H1 (cell line): ENCODE measurements around the gene OPCML. TPM values are rescaled to one million over a fixed set of nuclear protein-coding genes. Genes with fewer than 3 reads are reported as not detected.

ENCODE experiments used
- CTCF ChIA-PET: fragments of 300-600 bp; sonication (Branson Sonifier 250); formaldehyde crosslinking; loops from one replicate; lab custom pipeline; 2021; ENCODE audit not compliant: partially characterized antibody; lab: Charles Lee
- POLR2A ChIA-PET: fragments of 300-600 bp; sonication (Branson Sonifier 250); formaldehyde crosslinking; loops from one replicate; lab custom pipeline; 2021; ENCODE audit warnings: inconsistent platforms; ENCODE audit not compliant: partially characterized antibody; lab: Charles Lee
- DNase-seq, 2 experiments: peaks; one replicate each; pipeline versions ENCODE4 v3.0.0 to v3.0.0-alpha.2; 2010 to 2022; ENCODE audit warnings: low spot score in 2 of 2, low read depth in 1 of 2, mixed read lengths in 1 of 2
- FAIRE-seq: peaks from 2 replicates; lab custom pipeline; 2011; peaks lifted over from hg19 to GRCh38; lab: Jason Lieb, UNC
- H2AFZ ChIP-seq: 2 replicates; pipeline ENCODE4 v1.8.1; 2012; ENCODE audit warnings: low read length, inconsistent platforms
- H2AK5ac ChIP-seq: 2 replicates; pipeline ENCODE4 v1.6.1; 2013; ENCODE audit warnings: low read depth, low read length
- H2BK120ac ChIP-seq: replicated peaks from 2 replicates; pipeline ENCODE3; 2013; ENCODE audit warnings: low read depth, low read length, inconsistent platforms
- H2BK12ac ChIP-seq: 2 replicates; pipeline ENCODE4 v1.6.1; 2013; ENCODE audit warnings: low read depth, low read length
- H2BK15ac ChIP-seq: 2 replicates; pipeline ENCODE4 v1.6.1; 2013; ENCODE audit warnings: low read length
- H2BK20ac ChIP-seq: 2 replicates; pipeline ENCODE4 v1.6.1; 2013; ENCODE audit warnings: low read length
- H2BK5ac ChIP-seq: 2 replicates; pipeline ENCODE4 v1.6.1; 2013; ENCODE audit warnings: low read depth, low read length
- H3K14ac ChIP-seq: 2 replicates; pipeline ENCODE4 v1.6.1; 2013; ENCODE audit warnings: inconsistent platforms; ENCODE audit not compliant: insufficient read length
- H3K18ac ChIP-seq: 2 replicates; pipeline ENCODE4 v1.6.1; 2013; ENCODE audit warnings: low read length; ENCODE audit errors: extremely low read depth
- H3K23ac ChIP-seq: 2 replicates; pipeline ENCODE4 v1.6.1; 2013; ENCODE audit warnings: inconsistent platforms; ENCODE audit not compliant: insufficient read length
- H3K23me2 ChIP-seq: 2 replicates; pipeline ENCODE4 v1.6.1; 2013; ENCODE audit warnings: low read depth, low read length
- H3K27ac ChIP-seq: 2 replicates; pipeline ENCODE4 v1.6.1; 2011; ENCODE audit warnings: low read depth, low read length, inconsistent platforms
- H3K27me3 ChIP-seq, 4 experiments: replicated peaks in 1 of 4; 1 replicate in 1 of 4; 2 replicates in 3 of 4; pipeline versions ENCODE4 v1.6.1 to v1.8.1; 2011 to 2013; ENCODE audit warnings: low read length in 3 of 4, mild to moderate bottlenecking in 3 of 4, inconsistent platforms in 2 of 4, mixed read lengths in 2 of 4, moderate library complexity in 1 of 4; ENCODE audit not compliant: control insufficient read depth in 3 of 4, insufficient read depth in 3 of 4; ENCODE audit errors: extremely low read depth in 1 of 4
- H3K36me3 ChIP-seq, 4 experiments: 2 replicates each; pipeline versions ENCODE4 v1.6.1 to v1.8.1; 2011 to 2013; ENCODE audit warnings: mild to moderate bottlenecking in 4 of 4, low read length in 3 of 4, moderate library complexity in 2 of 4, control low read depth in 1 of 4, inconsistent platforms in 1 of 4; ENCODE audit not compliant: insufficient read depth in 4 of 4, control insufficient read depth in 2 of 4
- H3K4ac ChIP-seq: replicated peaks from 2 replicates; pipeline ENCODE3; 2013; ENCODE audit warnings: low read length, low read depth, mixed read lengths, inconsistent platforms; ENCODE audit not compliant: insufficient read length
- H3K4me1 ChIP-seq, 4 experiments: replicated peaks in 1 of 4; 1 replicate in 1 of 4; 2 replicates in 3 of 4; pipeline versions ENCODE4 v1.6.1 to v1.8.1; 2011 to 2013; ENCODE audit warnings: low read length in 3 of 4, inconsistent platforms in 2 of 4, mixed read lengths in 1 of 4; ENCODE audit not compliant: insufficient read depth in 4 of 4, control insufficient read depth in 3 of 4
- H3K4me2 ChIP-seq, 2 experiments: 2 replicates each; pipeline versions ENCODE4 v1.6.1 to v1.8.1; 2011 to 2013; ENCODE audit warnings: low read depth in 2 of 2, low read length in 2 of 2, control low read depth in 1 of 2, inconsistent platforms in 1 of 2, mild to moderate bottlenecking in 1 of 2; ENCODE audit not compliant: insufficient read depth in 1 of 2
- H3K4me3 ChIP-seq, 4 experiments: fragments of 200-600, 300-600 bp in 1 of 4; sonication (generic), shearing (Covaris generic), sonication (Bioruptor Twin) in 1 of 4; 2 replicates each; pipeline versions ENCODE4 v1.5.1 to v1.8.1; 2011 to 2016; ENCODE audit warnings: low read length in 4 of 4, low read depth in 3 of 4, control low read depth in 2 of 4, inconsistent platforms in 2 of 4, mild to moderate bottlenecking in 2 of 4, mixed read lengths in 1 of 4, moderate library complexity in 1 of 4; ENCODE audit not compliant: insufficient read depth in 2 of 4; ENCODE audit errors: extremely low read depth in 1 of 4
- H3K56ac ChIP-seq: replicated peaks from 2 replicates; pipeline ENCODE3; 2013; ENCODE audit warnings: low read depth, mild to moderate bottlenecking, mixed read lengths, low read length, inconsistent platforms; ENCODE audit not compliant: insufficient read length
- H3K79me1 ChIP-seq: 2 replicates; pipeline ENCODE4 v1.6.1; 2013; ENCODE audit warnings: low read depth, low read length, control low read depth
- H3K79me2 ChIP-seq, 2 experiments: 2 replicates each; pipeline versions ENCODE4 v1.6.1 to v1.8.1; 2012 to 2013; ENCODE audit warnings: low read length in 2 of 2, mild to moderate bottlenecking in 2 of 2, inconsistent platforms in 1 of 2; ENCODE audit not compliant: insufficient read depth in 2 of 2, control insufficient read depth in 1 of 2
- H3K9ac ChIP-seq, 4 experiments: replicated peaks in 1 of 4; 1 replicate in 1 of 4; 2 replicates in 3 of 4; pipeline versions ENCODE4 v1.6.1 to v1.8.1; 2011 to 2013; ENCODE audit warnings: low read depth in 3 of 4, low read length in 3 of 4, control low read depth in 2 of 4, mild to moderate bottlenecking in 2 of 4, moderate library complexity in 2 of 4, inconsistent platforms in 1 of 4; ENCODE audit errors: extremely low read depth in 1 of 4
- H3K9me3 ChIP-seq, 2 experiments: 2 replicates each; pipeline versions ENCODE4 v1.6.1 to v1.8.1; 2012 to 2013; ENCODE audit warnings: mild to moderate bottlenecking in 2 of 2, moderate library complexity in 2 of 2, control low read depth in 1 of 2, inconsistent platforms in 1 of 2, low read depth in 1 of 2, low read length in 1 of 2, mixed read lengths in 1 of 2; ENCODE audit not compliant: insufficient read depth in 2 of 2
- H4K20me1 ChIP-seq, 2 experiments: replicated peaks in 1 of 2; 2 replicates each; pipeline versions ENCODE3 to v1.8.1; 2011 to 2013; ENCODE audit warnings: inconsistent platforms in 2 of 2, low read length in 2 of 2, mild to moderate bottlenecking in 1 of 2; ENCODE audit not compliant: insufficient read depth in 2 of 2, control insufficient read depth in 1 of 2
- H4K5ac ChIP-seq: 2 replicates; pipeline ENCODE4 v1.6.1; 2013; ENCODE audit warnings: low read length, low read depth, mixed read lengths, inconsistent platforms; ENCODE audit not compliant: insufficient read length
- H4K8ac ChIP-seq: 2 replicates; pipeline ENCODE4 v1.8.0; 2013; ENCODE audit warnings: mild to moderate bottlenecking, moderate library complexity, low read length, inconsistent platforms; ENCODE audit not compliant: insufficient read depth; ENCODE audit errors: extremely low read depth
- H4K91ac ChIP-seq: replicated peaks from 2 replicates; pipeline ENCODE3; 2013; ENCODE audit warnings: low read length, mixed read lengths, inconsistent platforms; ENCODE audit not compliant: insufficient read length
- EGR1 ChIP-seq: IDR thresholded peaks from 2 replicates; pipeline ENCODE4 v1.6.1; 2011; ENCODE audit warnings: low read depth, low read length, borderline replicate concordance
- EP300 ChIP-seq, 2 experiments: IDR thresholded peaks; 1 replicate in 1 of 2; 2 replicates in 1 of 2; pipeline ENCODE4 v1.6.1; 2011 to 2012; ENCODE audit warnings: low read depth in 2 of 2, low read length in 2 of 2, mild to moderate bottlenecking in 2 of 2, borderline replicate concordance in 1 of 2, inconsistent platforms in 1 of 2, moderate library complexity in 1 of 2
- JUN ChIP-seq: IDR thresholded peaks from 2 replicates; pipeline ENCODE4 v1.6.1; 2011; ENCODE audit warnings: low read depth, mild to moderate bottlenecking, improper control_type of control experiment, low read length
- JUND ChIP-seq: IDR thresholded peaks from 2 replicates; pipeline ENCODE4 v1.6.1; 2011; ENCODE audit warnings: mild to moderate bottlenecking, improper control_type of control experiment, low read length
- POLR2AphosphoS5 ChIP-seq: IDR thresholded peaks from 2 replicates; pipeline ENCODE4 v1.6.1; 2011; ENCODE audit warnings: low read depth, low read length
- RFX5 ChIP-seq: IDR thresholded peaks from 2 replicates; pipeline ENCODE4 v1.6.1; 2011; ENCODE audit warnings: low read depth, low read length, improper control_type of control experiment, borderline replicate concordance
- SAP30 ChIP-seq: fragments of 300-600 bp; sonication (generic); IDR thresholded peaks from 2 replicates; pipeline ENCODE4 v1.7.1; 2012; ENCODE audit warnings: low read length, moderate library complexity, mild to moderate bottlenecking, inconsistent platforms; ENCODE audit not compliant: insufficient read depth, insufficient replicate concordance
- TEAD4 ChIP-seq: IDR thresholded peaks from 2 replicates; pipeline ENCODE4 v1.6.1; 2012; ENCODE audit warnings: low read depth, low read length, inconsistent platforms, mixed read lengths
- WGBS, 2 experiments: shearing (Covaris generic) in 1 of 2; methylation state at CpG; one replicate each; pipeline versions ENCODE4 v1.1.6 to v1.1.7; 2013 to 2015; ENCODE audit warnings: low lambda C conversion rate in 2 of 2, mixed read lengths in 2 of 2, inconsistent platforms in 1 of 2, low coverage in 1 of 2, missing lambda C conversion rate in 1 of 2; ENCODE audit not compliant: insufficient replicate concordance in 2 of 2, insufficient coverage in 1 of 2, insufficient read length in 1 of 2; ENCODE audit errors: extremely low coverage in 1 of 2, missing lambda C conversion rate in 1 of 2; 5-methylcytosine and 5-hydroxymethylcytosine counted together
- polyA plus RNA-seq, 7 experiments: library from polyadenylated mRNA; depleted of rRNA in 3 of 7; stranded (reverse) in 5 of 7; unstranded in 2 of 7; fragments of >200 nt in 5 of 7; fragments of 200-250 nt in 2 of 7; gene quantifications; 1 replicate in 5 of 7; 2 replicates in 1 of 7; 4 replicates in 1 of 7; pipeline versions ENCODE4 v1.2.1 to v1.2.3, GENCODE V29; 2011 to 2013; ENCODE audit warnings: missing spikeins in 2 of 7, mixed read lengths in 2 of 7
- total RNA-seq: library from RNA; stranded (reverse); fragmentation: NEBNext Ultra II Directional; extraction: Animal tissue kit (Norgen Biotek cat#: 25700); gene quantifications from 2 replicates; pipeline ENCODE4 v1.2.1, GENCODE V29; 2021
- TF ChIP-seq, protein P1 (sequence below): IDR thresholded peaks from 2 replicates; pipeline ENCODE4 v1.6.1; 2011; ENCODE audit warnings: low read length, improper control_type of control experiment
- TF ChIP-seq, protein P2 (sequence below): IDR thresholded peaks from 2 replicates; pipeline ENCODE4 v1.6.1; 2012; ENCODE audit warnings: low read length, inconsistent platforms

Gene OPCML
- total and polyA plus RNA-seq, 2 of the 8 experiments (the other 6 are each of a cell fraction or from before 2014, with no cell fraction given) = 2.3 to 3.1 TPM

DNA sequence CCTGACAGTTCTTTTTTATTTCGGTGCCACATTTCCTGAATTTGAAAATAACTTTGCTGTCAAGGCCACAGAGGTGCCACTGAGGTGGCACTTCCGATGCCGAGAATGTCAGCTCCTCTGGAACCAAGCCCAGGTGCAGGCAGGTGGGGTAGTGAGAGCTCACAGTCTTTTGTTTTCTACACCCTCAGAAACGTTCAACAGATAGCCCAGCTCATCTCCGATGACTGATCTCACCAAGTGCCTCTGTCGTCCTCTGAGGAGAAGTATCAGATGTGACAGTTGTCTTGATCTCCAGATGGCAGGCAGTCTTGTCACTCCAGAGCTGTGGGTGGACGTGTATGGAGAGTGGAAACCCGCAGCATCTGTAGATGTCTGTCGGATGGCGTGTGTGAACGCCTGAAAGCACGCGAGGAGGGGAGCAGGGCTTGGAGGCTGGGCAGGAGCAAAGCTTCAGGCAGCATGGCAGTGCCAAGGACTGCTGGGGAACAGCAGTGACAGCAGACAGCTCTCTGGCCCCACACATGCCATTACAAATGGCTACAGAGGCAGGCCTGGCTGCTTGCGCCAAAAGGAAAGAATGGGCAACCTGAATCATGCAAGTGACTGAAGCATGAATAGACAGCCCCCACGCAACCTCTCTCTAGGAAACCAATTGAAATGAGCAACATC is 877.0 kb downstream of the OPCML start:
- FAIRE-seq (no peak), DNase-seq (no peak)
- no peaks in the 10 kb centered on the region for H3K23me2 ChIP-seq
- no peak overlapping the region for H3K27ac ChIP-seq
- no peak overlapping the region for H3K23ac ChIP-seq
- WGBS, 2 experiments = 95% methylated on average over 15 of the region's 15 CpGs; no CpG with 5 or more reads in 1 of the 2 experiments
- H3K79me1 ChIP-seq = no peaks in the 10 kb centered on the region
- H3K56ac ChIP-seq = no peak overlapping the region
- no peak overlapping the region for H2BK20ac ChIP-seq
- H3K27me3 ChIP-seq = no peaks in the 10 kb centered on the region
- no peak overlapping the region for H2AFZ ChIP-seq
- H4K20me1 ChIP-seq = no peaks in the 10 kb centered on the region
- no peak overlapping the region for H3K4me3 ChIP-seq
- no peak overlapping the region for H2BK120ac ChIP-seq
- no peaks in the 10 kb centered on the region for H3K79me2 ChIP-seq
- no peak overlapping the region for H3K9ac ChIP-seq
- H3K4me2 ChIP-seq = no peak overlapping the region
- no peaks in the 10 kb centered on the region for H3K36me3 ChIP-seq
- H3K18ac ChIP-seq = no peak overlapping the region
- no peak overlapping the region for H2AK5ac ChIP-seq
- ChIA-PET POLR2A (no interaction called here), CTCF (interaction anchor here (1.0 kb wide), 1 partner anchor 409 kb away, joined by 3 read pairs; no protein-coding TSS in a partner anchor)
- no peak overlapping the region for H4K8ac ChIP-seq
- no peak overlapping the region for H2BK12ac ChIP-seq
- H3K4me1 ChIP-seq = no peaks in the 10 kb centered on the region
- H4K5ac ChIP-seq = no peak overlapping the region
- H3K9me3 ChIP-seq = no peaks in the 10 kb centered on the region
- H3K4ac ChIP-seq = no peak overlapping the region
- H2BK15ac ChIP-seq = no peak overlapping the region
- no peak overlapping the region for H4K91ac ChIP-seq
- no peak overlapping the region for H2BK5ac ChIP-seq
- H3K14ac ChIP-seq = no peak overlapping the region
- no peak for TF ChIP-seq RFX5
- no peak for TF ChIP-seq EGR1
- TF ChIP-seq POLR2AphosphoS5 = no peak
- TF ChIP-seq, protein P1, sequence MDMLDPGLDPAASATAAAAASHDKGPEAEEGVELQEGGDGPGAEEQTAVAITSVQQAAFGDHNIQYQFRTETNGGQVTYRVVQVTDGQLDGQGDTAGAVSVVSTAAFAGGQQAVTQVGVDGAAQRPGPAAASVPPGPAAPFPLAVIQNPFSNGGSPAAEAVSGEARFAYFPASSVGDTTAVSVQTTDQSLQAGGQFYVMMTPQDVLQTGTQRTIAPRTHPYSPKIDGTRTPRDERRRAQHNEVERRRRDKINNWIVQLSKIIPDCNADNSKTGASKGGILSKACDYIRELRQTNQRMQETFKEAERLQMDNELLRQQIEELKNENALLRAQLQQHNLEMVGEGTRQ = no peak
- no peak for TF ChIP-seq TEAD4
- TF ChIP-seq, protein P2, sequence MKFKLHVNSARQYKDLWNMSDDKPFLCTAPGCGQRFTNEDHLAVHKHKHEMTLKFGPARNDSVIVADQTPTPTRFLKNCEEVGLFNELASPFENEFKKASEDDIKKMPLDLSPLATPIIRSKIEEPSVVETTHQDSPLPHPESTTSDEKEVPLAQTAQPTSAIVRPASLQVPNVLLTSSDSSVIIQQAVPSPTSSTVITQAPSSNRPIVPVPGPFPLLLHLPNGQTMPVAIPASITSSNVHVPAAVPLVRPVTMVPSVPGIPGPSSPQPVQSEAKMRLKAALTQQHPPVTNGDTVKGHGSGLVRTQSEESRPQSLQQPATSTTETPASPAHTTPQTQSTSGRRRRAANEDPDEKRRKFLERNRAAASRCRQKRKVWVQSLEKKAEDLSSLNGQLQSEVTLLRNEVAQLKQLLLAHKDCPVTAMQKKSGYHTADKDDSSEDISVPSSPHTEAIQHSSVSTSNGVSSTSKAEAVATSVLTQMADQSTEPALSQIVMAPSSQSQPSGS = no peak
- TF ChIP-seq JUND = no peak
- TF ChIP-seq EP300 (IDR thresholded peaks at IDR 0.05; ENCODE audit: borderline replicate concordance in 1 of 2, low read depth in 2 of 2, low read length in 2 of 2) = no peak
- TF ChIP-seq JUN = no peak
- no peak for TF ChIP-seq SAP30
